Endometrial microvascular endothelial cells (primary cell): ENCODE measurements around the gene PEX16. TPM values are rescaled to one million over a fixed set of nuclear protein-coding genes. Genes with fewer than 3 reads are reported as not detected.

Experiments
- in situ Hi-C: cut with HindIII; loops from 2 replicates; pipeline ENCODE4 v1.10.0; 2017; ENCODE audit warnings: low sequenced_read_pairs, low pct_unique_long_range_greater_than_20kb; ENCODE audit errors: inconsistent ontology term
- total RNA-seq: library from RNA; depleted of rRNA; stranded (reverse); fragments of >200 nt; gene quantifications from one replicate; pipeline ENCODE4 v1.2.3, GENCODE V29; 2015; ENCODE audit errors: inconsistent ontology term

The PEX16 gene
- total RNA-seq, 1 donor from 2014 or later: 30.8 TPM

DNA sequence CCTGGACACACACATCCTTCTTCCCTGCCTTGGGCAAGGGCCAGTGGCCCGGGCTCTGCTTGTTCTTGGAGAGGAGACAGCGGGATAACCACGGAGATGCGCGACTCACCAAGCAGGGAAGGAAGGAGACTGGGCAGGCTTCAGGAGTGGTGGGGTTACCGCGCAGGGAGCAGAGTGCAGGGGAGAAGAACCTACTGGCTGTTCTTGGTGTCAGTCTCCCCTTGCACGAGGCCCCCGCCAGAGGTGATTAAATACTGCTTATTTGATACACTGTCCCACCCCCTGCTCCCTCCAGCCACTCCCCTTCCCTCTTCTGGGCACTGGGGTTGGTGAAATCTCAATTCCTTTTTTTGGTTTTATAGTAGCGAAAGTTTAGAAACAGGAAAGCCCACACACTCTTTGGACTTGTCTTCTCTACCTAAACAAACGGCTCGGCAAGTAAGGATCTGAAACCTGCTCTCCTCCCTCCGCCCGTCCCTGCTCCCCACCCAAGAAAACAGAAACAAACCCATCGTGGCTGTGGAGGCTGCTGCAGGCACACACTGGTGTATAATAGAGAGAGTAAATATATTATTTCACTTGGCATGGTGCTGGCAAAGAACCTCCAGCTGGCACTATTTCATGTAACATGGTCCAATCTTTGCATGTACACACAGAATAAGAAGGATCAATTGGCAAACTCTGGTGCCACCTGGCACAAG, 15.6 kb upstream of the PEX16 start:
- in situ Hi-C loops: no loop called here

DNA sequence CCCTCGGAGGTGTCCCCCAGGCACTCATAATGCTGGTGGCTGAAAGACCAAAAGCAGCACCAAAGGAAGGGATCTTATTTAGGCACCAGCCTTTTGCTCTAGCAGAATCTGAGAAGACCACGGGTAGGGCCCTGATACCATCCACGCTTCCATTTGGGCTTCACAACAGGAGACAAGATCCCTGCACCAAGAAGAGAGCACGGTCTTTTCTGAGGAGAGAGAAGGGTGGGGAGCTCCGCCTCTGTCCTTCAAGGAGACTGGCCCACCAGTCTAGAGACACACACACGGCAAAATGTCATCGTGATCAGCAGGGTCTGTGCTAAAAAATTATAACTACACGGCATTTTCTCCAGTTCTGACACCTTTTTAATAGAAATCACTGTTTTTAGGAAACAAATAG, 14.5 kb upstream of the PEX16 start:
- in situ Hi-C loops: no loop called here

DNA sequence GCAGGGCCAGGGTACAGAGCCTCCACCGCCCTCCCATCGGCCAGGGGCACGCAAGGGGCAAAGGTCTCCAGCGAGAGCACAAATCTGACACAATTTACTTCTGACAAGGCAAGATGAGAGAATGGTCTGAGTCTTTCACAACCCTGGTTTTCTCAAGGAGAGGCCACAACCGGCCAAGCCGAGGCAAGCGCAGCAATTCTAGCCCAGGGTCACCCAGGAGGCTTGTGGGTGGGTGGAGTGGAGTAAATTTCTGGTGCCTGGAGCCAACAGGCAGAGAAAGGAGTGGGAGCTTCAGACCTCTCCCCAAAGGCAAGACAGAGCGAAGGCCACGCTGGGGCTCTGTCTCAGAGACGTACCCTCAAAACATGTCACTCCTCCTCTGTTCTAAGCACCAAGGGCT, 14.1 kb upstream of the PEX16 start:
- in situ Hi-C loops: no loop called here

DNA sequence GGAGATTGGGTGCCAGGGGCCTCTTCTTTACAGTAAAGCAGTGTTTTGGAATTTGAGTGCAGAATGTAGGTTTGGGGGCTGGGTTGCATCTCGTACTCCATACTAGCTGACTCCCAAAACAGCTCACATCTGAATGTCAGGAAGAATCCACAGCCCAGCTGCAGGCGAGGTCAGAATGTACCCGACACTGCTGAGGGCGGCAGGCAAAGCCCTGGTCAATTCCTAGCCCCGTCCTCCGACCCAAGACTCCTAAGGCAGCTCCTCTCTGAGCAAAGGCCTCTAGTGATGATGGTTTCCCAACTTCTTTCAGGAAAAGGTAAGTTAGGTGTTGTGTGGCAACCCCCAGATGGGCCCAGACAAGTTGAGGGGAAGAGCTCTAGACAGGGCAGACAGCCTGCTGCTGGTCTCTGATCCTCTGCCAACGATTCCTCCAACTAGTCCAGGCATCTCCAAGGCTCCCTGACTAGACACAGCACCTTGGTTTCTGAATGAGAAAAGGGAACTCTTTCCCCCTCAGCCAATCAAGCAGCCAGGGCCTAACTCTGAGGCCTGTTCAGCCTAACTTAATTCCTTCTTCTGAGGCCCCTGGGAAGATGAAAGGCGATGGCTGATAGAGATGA, 13.4 kb upstream of the PEX16 start:
- in situ Hi-C loops: no loop called here

DNA sequence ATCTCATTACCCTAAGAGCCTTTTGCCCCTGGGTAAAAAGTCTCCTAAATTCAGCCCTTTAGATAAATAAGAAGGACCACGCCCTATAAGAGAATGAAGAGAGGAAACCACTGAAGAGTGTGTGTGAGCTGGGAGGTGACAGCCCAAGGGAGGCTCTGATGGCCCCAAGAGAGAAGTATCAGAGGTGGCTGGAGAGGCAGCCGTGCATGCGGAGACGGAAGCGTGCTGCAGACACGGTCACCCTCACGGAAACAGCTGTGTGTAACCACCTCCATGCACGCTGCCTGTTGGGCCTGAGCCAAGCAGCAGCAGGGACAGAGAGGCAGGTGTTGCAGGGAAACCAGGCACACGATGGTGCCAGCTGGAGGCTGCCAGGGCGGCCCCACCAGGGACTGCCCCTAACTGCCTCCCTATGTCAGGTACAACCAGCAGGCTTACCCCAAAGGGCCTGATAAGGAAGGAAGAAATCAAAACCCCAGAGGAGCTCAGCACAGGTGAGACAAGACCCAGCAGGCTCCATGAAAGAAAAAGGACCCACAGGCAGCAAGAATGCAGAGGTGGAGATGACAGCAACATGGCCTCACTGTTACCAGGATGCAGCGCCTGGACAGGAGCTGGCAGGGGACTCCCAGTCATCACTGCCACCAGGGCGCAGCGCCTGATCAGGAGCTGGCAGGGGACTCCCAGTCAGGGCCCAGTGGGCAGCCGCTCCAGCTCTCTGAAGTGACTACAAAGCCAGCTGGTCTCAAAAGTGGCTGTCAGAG, 12.5 kb upstream of the PEX16 start:
- in situ Hi-C loops: no loop called here

DNA sequence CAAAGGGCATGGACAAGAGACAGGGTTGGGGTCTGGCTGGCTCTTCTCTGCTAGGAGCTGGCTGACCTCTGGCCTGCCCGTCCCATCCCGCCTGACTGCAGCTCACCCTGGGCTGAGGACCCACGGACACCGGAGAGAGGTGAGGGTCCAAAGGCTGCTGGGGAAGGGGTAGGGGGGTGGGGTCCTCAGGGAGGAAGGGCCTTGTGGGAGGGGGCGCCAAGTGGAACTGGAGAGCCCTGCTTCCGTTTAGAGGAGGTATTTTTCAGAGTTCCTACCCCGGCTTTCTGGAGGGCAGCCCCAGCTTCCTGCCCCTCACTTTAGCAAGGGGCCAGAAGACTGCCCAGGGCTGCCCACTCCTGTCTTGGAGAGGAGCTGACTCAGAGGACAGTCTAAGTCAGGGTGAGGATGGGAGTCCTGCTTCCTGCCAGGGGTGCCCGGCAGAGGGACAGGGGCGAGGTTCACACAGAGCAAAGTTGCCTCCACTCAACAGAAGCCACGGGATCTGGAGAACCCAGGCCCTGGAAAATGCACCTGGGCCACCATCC, 11.9 kb upstream of the PEX16 start:
- in situ Hi-C loops: no loop called here

DNA sequence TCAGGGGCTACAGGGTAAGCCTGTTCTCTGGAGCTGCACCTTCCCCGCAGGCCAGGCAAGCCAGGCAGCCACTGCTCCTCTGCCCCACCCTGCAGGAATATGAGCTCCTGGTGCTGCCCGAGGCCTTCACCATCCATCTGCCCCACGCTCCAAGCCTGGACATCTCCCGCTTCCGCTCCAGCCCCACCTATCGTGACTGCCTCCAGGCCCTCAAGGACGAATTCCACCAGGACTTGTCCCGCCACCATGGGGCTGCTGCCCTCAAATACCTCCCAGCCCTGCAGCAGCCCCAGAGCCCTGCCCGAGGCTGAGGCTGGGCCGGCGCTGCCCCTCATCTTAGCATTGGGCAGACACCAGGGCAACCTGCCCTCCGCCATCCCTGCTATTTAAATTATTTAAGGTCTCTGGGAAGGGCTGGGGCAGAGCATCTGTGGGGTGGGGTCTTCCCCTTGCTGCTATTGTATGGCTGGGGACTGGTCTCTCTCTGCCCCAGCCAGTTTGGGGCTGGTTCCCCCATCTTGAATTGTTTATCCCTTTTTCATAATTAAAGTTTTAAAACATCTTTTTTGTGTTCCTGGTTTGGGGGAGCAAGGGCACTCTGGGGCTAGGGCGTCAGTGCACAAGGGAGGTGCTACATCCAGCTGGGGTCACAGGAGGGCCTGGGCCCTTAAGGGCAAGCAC, 11.0 kb upstream of the PEX16 start:
- in situ Hi-C loops: no loop called here

DNA sequence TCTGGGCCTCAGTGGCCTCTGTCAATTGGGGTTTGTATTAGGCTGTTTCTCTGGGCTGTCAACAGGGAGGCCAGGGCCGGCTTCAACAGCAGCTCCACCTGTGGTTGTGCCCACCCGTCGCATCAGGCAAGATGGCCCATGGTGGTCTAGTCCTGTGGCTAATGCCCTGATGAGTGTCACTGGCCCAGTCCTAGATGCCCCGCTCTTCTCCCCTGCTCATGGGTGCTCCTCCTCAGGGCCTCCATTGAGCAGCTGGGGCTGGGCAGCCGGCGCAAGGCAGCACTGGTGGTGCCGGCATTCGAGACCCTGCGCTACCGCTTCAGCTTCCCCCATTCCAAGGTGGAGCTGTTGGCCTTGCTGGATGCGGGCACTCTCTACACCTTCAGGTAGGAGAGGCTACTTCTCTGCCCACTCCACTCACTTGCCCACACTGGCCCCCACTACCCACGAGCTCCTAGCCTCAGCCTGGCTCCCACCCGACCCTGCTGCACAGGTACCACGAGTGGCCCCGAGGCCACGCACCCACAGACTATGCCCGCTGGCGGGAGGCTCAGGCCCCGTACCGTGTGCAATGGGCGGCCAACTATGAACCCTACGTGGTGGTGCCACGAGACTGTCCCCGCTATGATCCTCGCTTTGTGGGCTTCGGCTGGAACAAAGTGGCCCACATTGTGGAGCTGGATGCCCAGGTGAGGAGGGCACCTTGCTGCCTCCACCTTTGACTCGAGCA, 10.2 kb upstream of the PEX16 start:
- in situ Hi-C loops: no loop called here

DNA sequence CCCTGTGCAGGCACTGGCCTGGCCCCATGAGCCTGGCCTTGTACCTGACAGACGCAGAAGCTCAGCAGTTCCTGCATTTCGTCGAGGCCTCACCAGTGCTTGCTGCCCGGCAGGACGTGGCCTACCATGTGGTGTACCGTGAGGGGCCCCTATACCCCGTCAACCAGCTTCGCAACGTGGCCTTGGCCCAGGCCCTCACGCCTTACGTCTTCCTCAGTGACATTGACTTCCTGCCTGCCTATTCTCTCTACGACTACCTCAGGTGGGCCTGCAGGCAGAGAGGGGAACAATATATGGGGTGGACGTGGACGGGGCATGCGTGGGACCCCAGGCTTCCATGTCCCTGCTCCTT, 9.6 kb upstream of the PEX16 start:
- in situ Hi-C loops: no loop called here

DNA sequence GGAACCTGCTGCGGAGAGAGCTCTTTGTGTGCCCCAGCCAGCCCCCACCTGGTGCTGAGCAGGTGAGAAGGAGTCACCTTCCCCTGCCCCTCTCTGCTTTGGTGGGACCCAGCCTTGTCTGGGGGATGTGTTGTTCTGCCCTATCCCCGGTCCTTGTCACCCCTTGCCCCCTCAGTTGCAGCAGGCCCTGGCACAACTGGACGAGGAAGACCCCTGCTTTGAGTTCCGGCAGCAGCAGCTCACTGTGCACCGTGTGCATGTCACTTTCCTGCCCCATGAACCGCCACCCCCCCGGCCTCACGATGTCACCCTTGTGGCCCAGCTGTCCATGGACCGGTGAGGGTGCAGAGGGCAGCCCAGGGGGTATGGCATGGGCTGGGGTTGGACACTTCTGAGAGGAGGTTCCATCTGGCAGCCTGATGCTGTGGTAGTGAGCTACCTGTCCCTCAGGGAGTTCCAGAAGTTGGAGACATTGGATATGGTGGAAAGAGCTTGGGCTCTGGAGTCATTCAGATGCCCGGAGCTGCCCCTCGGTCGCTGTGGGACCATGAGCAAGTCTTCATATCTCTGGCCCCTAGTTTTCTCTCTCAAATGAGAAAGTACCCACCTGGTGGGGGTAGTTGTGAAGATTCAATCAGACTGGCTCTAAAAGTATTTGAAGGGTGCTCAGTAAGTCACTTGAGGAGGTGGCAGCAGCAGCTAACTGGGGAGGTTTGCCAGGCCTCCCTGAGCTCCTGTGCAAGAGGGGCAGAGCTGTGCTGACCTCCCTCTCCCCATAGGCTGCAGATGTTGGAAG, 9.1 kb upstream of the PEX16 start:
- in situ Hi-C loops: no loop called here

DNA sequence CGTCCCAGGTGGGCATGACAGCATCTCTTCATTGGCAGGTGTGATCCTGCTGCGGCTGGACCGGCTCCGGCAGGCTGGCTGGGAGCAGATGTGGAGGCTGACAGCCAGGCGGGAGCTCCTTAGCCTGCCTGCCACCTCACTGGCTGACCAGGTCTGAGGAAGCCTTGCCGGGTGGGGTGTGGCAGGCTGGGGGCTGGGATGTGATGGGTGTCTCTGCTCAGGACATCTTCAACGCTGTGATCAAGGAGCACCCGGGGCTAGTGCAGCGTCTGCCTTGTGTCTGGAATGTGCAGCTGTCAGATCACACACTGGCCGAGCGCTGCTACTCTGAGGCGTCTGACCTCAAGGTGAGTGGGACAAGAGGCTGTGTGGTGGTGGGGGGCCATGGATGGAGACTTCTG, 8.3 kb upstream of the PEX16 start:
- in situ Hi-C loops: no loop called here

DNA sequence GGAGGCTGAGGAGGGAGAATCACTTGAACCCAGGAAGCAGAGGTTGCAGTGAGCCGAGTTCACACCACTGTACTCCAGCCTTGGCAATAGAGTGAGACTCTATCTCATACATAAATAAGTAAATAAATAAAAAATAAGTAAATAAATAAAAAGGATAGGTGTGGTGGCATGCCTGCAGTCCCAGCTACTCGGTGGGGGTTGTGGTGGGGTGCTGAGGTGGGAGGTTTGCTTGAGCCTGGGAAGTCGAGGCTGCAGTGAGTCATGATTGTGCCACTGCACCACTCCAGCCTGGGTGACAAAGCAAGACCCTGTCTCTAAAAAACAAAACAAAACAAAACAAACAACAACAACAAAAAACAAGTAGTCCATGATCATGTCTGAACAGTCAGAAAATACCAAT, 7.9 kb upstream of the PEX16 start:
- in situ Hi-C loops: no loop called here

DNA sequence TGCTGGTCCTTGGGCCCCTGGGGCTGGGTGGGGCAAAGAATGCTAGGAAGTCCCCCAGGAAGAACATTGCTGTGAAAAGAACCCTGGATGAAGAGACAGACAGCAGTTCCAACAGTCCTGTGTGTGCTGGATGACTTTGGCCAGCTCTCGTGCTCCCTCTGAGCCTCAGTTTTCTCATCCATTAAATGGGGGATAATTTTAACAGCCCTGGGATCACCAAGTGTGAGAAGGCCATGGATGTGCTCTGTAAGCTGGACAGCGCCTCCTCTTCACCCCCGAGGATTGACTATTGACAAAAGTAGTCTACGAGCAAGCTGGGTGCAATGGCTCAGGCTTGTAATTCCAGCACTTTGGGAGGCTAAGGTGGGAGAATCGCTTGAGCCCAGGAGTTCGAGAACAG, 7.2 kb upstream of the PEX16 start:
- in situ Hi-C loops: no loop called here

DNA sequence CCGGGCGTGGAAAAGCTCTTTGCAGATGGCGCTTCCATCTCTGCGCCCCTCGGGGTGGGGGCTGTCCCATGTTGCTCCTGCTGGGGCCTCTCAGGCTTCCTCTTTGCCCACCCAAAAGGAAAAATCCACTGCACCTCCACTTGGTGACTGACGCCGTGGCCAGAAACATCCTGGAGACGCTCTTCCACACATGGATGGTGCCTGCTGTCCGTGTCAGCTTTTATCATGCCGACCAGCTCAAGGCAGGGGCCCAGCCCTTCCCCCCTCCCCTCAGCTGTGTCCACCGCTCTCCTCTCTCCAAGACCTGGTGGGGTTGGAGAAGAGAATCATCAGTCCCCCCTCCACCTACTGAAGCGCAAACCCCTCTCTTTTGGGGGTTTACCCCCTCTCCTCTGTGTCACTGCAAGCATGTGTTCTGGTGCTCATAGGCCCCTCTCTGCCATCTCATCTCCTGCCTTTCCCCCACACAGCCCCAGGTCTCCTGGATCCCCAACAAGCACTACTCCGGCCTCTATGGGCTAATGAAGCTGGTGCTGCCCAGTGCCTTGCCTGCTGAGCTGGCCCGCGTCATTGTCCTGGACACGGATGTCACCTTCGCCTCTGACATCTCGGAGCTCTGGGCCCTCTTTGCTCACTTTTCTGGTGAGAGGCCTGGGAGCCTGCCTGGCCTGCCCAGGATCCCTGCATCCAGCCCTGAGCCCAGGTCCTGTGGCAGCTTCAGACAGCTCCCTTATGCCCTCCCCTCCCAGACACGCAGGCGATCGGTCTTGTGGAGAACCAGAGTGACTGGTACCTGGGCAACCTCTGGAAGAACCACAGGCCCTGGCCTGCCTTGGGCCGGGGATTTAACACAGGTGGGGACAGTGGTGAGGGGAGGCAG, 6.6 kb upstream of the PEX16 start:
- in situ Hi-C loops: no loop called here

DNA sequence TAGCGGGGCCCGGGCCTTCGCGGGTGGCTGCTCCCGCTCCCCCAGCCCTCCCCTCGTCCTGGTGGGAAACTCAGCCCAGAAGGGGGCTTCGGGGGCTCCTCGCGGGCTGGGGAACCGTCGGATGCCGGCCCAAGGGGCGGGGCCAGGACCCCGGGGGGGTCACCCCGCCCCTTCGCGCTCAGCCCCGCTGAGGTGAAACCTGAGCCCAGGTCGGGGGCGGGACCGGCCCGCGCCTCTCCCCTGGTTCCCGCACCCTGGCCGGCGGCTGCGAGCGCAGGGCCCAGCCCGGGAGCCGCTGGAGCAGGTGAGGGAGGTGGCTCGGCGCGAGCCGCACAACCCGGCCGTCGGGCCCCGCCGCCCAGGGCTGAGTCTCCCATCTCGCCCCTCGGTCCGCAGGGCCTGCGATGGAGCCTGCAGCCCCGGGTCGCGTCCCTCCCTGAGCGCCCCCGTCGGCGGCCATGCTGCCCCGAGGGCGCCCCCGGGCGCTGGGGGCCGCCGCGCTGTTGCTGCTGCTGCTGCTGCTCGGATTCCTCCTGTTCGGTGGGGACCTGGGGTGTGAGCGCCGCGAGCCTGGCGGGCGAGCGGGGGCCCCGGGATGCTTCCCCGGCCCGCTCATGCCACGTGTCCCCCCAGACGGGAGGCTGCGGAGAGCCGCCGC, 4.9 kb upstream of the PEX16 start, which contains the start of gene LARGE2:
Gene LARGE2, plus strand, starts transcription at position 232 of the 658 bp plus-strand sequence. Its CDS starts 227 bp downstream, at position 459.
- in situ Hi-C loops: no loop called here

DNA sequence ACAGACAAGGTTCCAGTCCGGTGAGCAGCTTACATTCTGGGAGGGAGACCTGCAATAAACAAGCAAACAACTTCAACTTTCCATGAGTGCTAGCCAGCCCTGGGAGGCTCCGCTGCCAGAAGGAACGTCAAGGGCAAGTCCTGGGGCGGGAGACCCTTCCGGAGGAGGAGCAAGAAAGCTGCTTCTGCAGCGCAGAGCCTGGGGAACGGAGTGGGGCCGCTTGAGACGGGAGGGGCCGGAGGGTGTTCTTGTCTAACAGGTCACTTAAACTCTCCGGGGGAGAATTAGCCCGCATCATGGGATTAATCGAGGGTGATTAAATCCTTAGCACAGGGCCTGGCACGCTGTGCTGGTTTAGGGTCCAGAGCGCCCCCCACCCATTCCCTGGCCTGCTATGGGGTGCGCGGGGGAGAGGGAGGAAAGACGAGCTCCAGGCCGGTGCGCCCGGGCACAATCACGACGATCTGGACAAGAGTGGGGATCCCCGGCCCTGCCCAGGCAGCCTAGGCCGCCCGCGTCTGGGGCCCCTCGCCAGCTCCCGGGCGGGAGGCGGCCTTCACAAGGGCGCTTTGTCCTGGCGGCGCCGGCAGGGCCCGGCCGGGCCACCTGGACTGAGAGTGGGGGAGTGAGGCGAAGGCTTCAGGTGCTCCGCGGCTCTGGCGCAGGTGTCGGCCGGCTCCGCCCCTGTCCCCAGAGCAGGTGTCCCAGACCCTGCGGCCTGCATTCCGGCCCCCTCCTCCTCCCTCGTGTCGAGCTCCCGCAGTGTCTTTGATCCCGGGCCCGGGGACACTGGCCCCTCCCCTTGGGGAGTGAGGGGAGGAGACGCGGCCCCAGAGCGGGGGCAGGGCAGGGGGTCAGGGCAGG, 4.1 kb upstream of the PEX16 start:
- in situ Hi-C loops: no loop called here
